SK-N-SH treated with all-trans-retinoic acid at 6 μM for 48 hours (cell line): Measurements from ENCODE around the gene MED20.

Experiments used
- CSDC2 ChIP-seq: fragments of 250-450 bp; sonication (Bioruptor Pico); IDR thresholded peaks from 2 replicates; pipeline ENCODE4 v1.5.0; 2020; ENCODE audit warnings: mild to moderate bottlenecking, moderate library complexity
- CSRNP3 ChIP-seq: fragments of 250-450 bp; sonication (Bioruptor Pico); IDR thresholded peaks from 2 replicates; pipeline ENCODE4 v1.5.1; 2021; ENCODE audit warnings: mild to moderate bottlenecking, moderate library complexity
- ISL1 ChIP-seq: fragments of 250-450 bp; sonication (Bioruptor Pico); IDR thresholded peaks from 2 replicates; pipeline ENCODE4 v2.1.2; 2022; ENCODE audit warnings: mild to moderate bottlenecking, moderate library complexity
- OSR1 ChIP-seq: fragments of 250-450 bp; sonication (Bioruptor Pico); IDR thresholded peaks from 2 replicates; pipeline ENCODE4 v1.8.0; 2022; ENCODE audit warnings: moderate library complexity, mild to moderate bottlenecking, inconsistent platforms
- TCF4 ChIP-seq: fragments of 250-450 bp; sonication (Bioruptor Pico); IDR thresholded peaks from 2 replicates; pipeline ENCODE4 v1.8.0; 2021; ENCODE audit warnings: mild to moderate bottlenecking, moderate library complexity, borderline replicate concordance
- TSHZ2 ChIP-seq: fragments of 250-450 bp; sonication (Bioruptor Pico); IDR thresholded peaks from 2 replicates; pipeline ENCODE4 v1.5.0; 2020; ENCODE audit warnings: mild to moderate bottlenecking, moderate library complexity
- ZFP3 ChIP-seq: fragments of 250-450 bp; sonication (Bioruptor Pico); IDR thresholded peaks from 2 replicates; pipeline ENCODE4 v1.5.0; 2020; ENCODE audit warnings: mild to moderate bottlenecking, moderate library complexity
- ZNF565 ChIP-seq: fragments of 450-650 bp; formaldehyde crosslinking; conservative IDR thresholded peaks from 2 replicates; pipeline ENCODE4 v1.5.0; 2020; ENCODE audit warnings: low read depth, mild to moderate bottlenecking, moderate library complexity

- no peak for TF ChIP-seq OSR1 (CRISPR knock-in tag)
- no peak for TF ChIP-seq TSHZ2 (CRISPR knock-in tag)
- no peak for TF ChIP-seq CSRNP3 (CRISPR knock-in tag)
- TF ChIP-seq ZFP3 (CRISPR knock-in tag), result no peak
- no peak for TF ChIP-seq TCF4 (CRISPR knock-in tag)
- no peak for TF ChIP-seq ZNF565
- no peak for TF ChIP-seq CSDC2 (CRISPR knock-in tag)
- TF ChIP-seq ISL1 (CRISPR knock-in tag), result no peak
Observed at GRCh38 chr6:41921712-41921998, 716 bp upstream of the MED20 start.
